OCI-LY1 (cell line): ENCODE data around the gene ANXA6.

Experiments used
- H2AFZ ChIP-seq: fragments of 200-600 bp; sonication (generic), shearing (Covaris generic); 2 replicates; pipeline ENCODE4 v1.6.0; 2014; ENCODE audit warnings: antibody characterized with exemption, mild to moderate bottlenecking, low read length
- H3F3A ChIP-seq: fragments of 200-600 bp; sonication (generic), shearing (Covaris generic); 2 replicates; pipeline ENCODE4 v1.6.0; 2014; ENCODE audit warnings: mild to moderate bottlenecking, antibody characterized with exemption, low read length, moderate library complexity; ENCODE audit not compliant: insufficient read depth
- H3K27ac ChIP-seq: fragments of 200-600 bp; sonication (generic); 2 replicates; pipeline ENCODE4 v1.5.1; 2014; ENCODE audit warnings: low read length, mixed run types, mild to moderate bottlenecking, low read depth; ENCODE audit not compliant: poor library complexity, severe bottlenecking
- H3K27me3 ChIP-seq: fragments of 200-600 bp; sonication (generic); 2 replicates; pipeline ENCODE4 v1.6.0; 2014; ENCODE audit warnings: antibody characterized with exemption, mild to moderate bottlenecking, low read length, moderate library complexity; ENCODE audit not compliant: insufficient read depth
- H3K36me3 ChIP-seq: fragments of 200-600 bp; sonication (generic); 2 replicates; pipeline ENCODE4 v1.6.1; 2014; ENCODE audit warnings: mild to moderate bottlenecking, antibody characterized with exemption, low read length, moderate library complexity, mixed read lengths; ENCODE audit not compliant: insufficient read depth
- H3K4me1 ChIP-seq: fragments of 200-600 bp; sonication (generic); 2 replicates; pipeline ENCODE4 v1.5.1; 2014; ENCODE audit warnings: mild to moderate bottlenecking, low read length, moderate library complexity; ENCODE audit not compliant: insufficient read depth, severe bottlenecking
- H3K4me2 ChIP-seq: fragments of 200-600 bp; sonication (generic), shearing (Covaris generic); 2 replicates; pipeline ENCODE4 v1.6.1; 2014; ENCODE audit warnings: low read length
- H3K4me3 ChIP-seq: fragments of 200-600 bp; sonication (generic); 2 replicates; pipeline ENCODE4 v1.5.1; 2014; ENCODE audit warnings: low read length, low read depth, mild to moderate bottlenecking, mixed read lengths; ENCODE audit not compliant: poor library complexity, severe bottlenecking
- H3K79me2 ChIP-seq: fragments of 200-600 bp; shearing (Covaris generic); 2 replicates; pipeline ENCODE4 v1.6.1; 2016; ENCODE audit warnings: mixed run types, low read length, mixed read lengths; ENCODE audit not compliant: insufficient read depth
- H3K9ac ChIP-seq: fragments of 200-600 bp; sonication (generic), shearing (Covaris generic); 2 replicates; pipeline ENCODE4 v1.6.1; 2014; ENCODE audit warnings: mild to moderate bottlenecking, low read length, mixed read lengths
- H3K9me2 ChIP-seq: fragments of 200-600 bp; sonication (generic), shearing (Covaris generic); 2 replicates; pipeline ENCODE4 v1.6.1; 2014; ENCODE audit warnings: low read depth, mild to moderate bottlenecking, low read length, mixed read lengths
- H3K9me3 ChIP-seq: fragments of 200-600 bp; shearing (Covaris generic); 2 replicates; pipeline ENCODE4 v1.6.1; 2014; ENCODE audit warnings: low read length, mixed read lengths
- H4K20me1 ChIP-seq: fragments of 200-600 bp; sonication (generic), shearing (Covaris generic); 2 replicates; pipeline ENCODE4 v1.6.0; 2016; ENCODE audit warnings: mild to moderate bottlenecking, low read length; ENCODE audit not compliant: insufficient read depth
- EZH2 ChIP-seq: fragments of 200-600 bp; sonication (generic), shearing (Covaris generic); IDR thresholded peaks from 2 replicates; pipeline ENCODE4 v1.8.0; 2017; ENCODE audit warnings: borderline replicate concordance, mixed run types, mild to moderate bottlenecking, antibody characterized with exemption, low read length, moderate library complexity, mixed read lengths
- TF ChIP-seq, protein P1 (sequence below): fragments of 200-600 bp; sonication (generic), shearing (Covaris generic); IDR thresholded peaks from 2 replicates; pipeline ENCODE4 v1.5.1; 2017; ENCODE audit warnings: mild to moderate bottlenecking, antibody characterized with exemption, low read length, moderate library complexity, mixed read lengths

Gene ANXA6

DNA sequence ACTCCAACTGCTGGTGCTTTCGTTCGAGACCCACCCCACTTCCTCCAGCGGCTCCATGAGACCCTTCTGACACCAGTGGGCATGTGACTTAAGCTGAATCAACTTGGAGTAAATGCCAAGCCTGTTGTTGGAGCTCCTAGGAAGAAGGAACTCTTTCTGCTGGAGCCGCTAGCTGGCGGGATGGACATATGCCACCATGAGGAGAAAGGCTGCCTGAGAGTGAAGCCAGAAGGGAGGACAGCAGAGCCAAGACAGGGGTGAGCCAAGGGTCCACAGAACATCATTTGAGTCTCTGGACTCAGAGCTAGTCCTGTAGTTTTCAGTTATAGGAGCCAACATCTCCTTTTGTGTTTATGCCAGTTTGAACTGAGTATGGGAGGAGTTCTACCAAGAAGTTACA is 35.9 kb downstream of the ANXA6 start:
- no peak overlapping the region for H3K27ac ChIP-seq
- no peaks in the 10 kb centered on the region for H3K79me2 ChIP-seq
- H3K9me2 ChIP-seq, result no peaks in the 10 kb centered on the region
- no peaks in the 10 kb centered on the region for H3K9me3 ChIP-seq
- H3F3A ChIP-seq, result peaks cover 4% of the 10 kb centered on the region; the same call in 1 of the 2 replicates
- H3K27me3 ChIP-seq, result no peaks in the 10 kb centered on the region
- no peak overlapping the region for H3K9ac ChIP-seq
- no peak overlapping the region for H3K4me2 ChIP-seq
- H3K4me3 ChIP-seq, result no peak overlapping the region
- no peaks in the 10 kb centered on the region for H3K36me3 ChIP-seq
- TF ChIP-seq, protein P1, sequence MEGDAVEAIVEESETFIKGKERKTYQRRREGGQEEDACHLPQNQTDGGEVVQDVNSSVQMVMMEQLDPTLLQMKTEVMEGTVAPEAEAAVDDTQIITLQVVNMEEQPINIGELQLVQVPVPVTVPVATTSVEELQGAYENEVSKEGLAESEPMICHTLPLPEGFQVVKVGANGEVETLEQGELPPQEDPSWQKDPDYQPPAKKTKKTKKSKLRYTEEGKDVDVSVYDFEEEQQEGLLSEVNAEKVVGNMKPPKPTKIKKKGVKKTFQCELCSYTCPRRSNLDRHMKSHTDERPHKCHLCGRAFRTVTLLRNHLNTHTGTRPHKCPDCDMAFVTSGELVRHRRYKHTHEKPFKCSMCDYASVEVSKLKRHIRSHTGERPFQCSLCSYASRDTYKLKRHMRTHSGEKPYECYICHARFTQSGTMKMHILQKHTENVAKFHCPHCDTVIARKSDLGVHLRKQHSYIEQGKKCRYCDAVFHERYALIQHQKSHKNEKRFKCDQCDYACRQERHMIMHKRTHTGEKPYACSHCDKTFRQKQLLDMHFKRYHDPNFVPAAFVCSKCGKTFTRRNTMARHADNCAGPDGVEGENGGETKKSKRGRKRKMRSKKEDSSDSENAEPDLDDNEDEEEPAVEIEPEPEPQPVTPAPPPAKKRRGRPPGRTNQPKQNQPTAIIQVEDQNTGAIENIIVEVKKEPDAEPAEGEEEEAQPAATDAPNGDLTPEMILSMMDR, result no peak
- no peak for TF ChIP-seq EZH2
- peaks cover 40% of the 10 kb centered on the region for H3K4me1 ChIP-seq
- H4K20me1 ChIP-seq, result no peaks in the 10 kb centered on the region
- no peak overlapping the region for H2AFZ ChIP-seq

DNA sequence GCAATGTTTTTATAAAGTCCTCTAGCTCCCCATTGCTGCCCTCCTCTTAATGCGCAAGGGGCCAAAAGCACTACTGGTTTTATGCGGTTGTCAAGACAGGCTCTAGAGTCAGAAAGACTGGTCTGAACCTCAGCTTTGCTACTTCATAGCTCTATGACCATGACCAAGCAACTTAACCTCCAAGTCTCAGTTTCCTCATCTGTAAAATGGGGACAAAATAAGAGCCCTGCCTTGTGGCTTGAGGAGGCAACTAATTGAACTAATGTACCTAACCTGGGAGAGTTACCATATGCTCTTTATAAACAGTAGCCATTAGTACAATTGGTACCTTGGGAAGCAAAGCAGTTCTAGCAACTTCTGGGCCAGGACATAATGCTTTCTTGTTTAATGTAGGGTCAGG is 36.5 kb downstream of the ANXA6 start:
- TF ChIP-seq, protein P1, result no peak
- TF ChIP-seq EZH2, result no peak
- no peak overlapping the region for H3K9ac ChIP-seq
- H3K4me3 ChIP-seq, result no peak overlapping the region
- H3K9me3 ChIP-seq, result no peaks in the 10 kb centered on the region
- no peak overlapping the region for H2AFZ ChIP-seq
- H4K20me1 ChIP-seq, result no peaks in the 10 kb centered on the region
- H3F3A ChIP-seq, result peaks cover 4% of the 10 kb centered on the region; the same call in 1 of the 2 replicates
- H3K36me3 ChIP-seq, result no peaks in the 10 kb centered on the region
- no peak overlapping the region for H3K27ac ChIP-seq
- peaks cover 35% of the 10 kb centered on the region for H3K4me1 ChIP-seq
- no peaks in the 10 kb centered on the region for H3K79me2 ChIP-seq
- no peak overlapping the region for H3K4me2 ChIP-seq
- H3K9me2 ChIP-seq, result no peaks in the 10 kb centered on the region
- H3K27me3 ChIP-seq, result no peaks in the 10 kb centered on the region

DNA sequence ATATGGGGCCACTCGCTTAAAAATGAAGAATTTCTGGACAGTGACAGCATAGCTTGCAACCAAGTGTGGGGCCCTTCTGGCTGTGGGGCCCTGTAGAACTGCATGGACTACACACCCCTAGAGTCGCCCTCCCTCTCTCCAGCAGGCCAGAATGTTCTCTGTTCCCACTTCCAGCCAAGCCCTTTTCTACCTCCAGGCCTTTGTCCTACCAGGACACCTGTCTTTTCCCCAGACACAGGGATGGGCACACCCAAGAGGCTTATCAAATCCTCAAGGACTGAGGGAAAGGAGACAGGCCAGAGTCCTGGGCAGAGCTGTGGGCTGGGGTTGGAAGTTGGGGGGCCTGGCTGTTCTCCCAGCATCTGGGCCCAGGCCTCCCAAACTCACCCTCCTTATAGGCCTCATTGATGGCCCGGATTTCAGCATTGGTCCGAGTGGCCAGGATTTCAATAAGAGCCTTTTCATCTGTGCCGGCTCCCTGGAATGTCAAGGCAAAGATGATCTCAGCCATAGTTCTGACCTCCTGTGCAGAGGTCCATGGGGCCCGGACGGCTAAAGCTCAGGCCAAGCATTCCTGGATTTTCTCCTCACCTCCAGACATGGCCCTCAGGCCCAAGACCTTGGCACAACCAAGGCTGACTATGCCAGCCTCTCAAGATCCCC is 38.5 kb downstream of the ANXA6 start:
- Histone ChIP-seq H3K4me3 (no peak overlapping the region), H3K4me2 (no peak overlapping the region), H3K4me1 (peaks cover 15% of the 10 kb centered on the region), H2AFZ (no peak overlapping the region), H3K9ac (no peak overlapping the region), H3K79me2 (no peaks in the 10 kb centered on the region), H3K27ac (no peak overlapping the region), H3K9me3 (no peaks in the 10 kb centered on the region), H3F3A (no peaks in the 10 kb centered on the region), H3K9me2 (no peaks in the 10 kb centered on the region), H4K20me1 (no peaks in the 10 kb centered on the region), H3K36me3 (no peaks in the 10 kb centered on the region), H3K27me3 (no peaks in the 10 kb centered on the region)
- TF ChIP-seq, protein P1, result no peak
- no peak for TF ChIP-seq EZH2
